GM13976 (cell line): ENCODE measurements around the gene NHERF2.

Experiments
- DNase-seq: peaks from one replicate; pipeline ENCODE4 v3.0.0; 2012; ENCODE audit warnings: low spot score
- CTCF ChIP-seq: IDR thresholded peaks from 2 replicates; pipeline ENCODE4 v1.5.1; 2012; ENCODE audit warnings: borderline replicate concordance, mild to moderate bottlenecking; ENCODE audit not compliant: insufficient read depth; ENCODE audit errors: extremely low read depth, missing control alignments, control extremely low read depth
- in situ Hi-C: fragments of 300-500 bp; cut with MboI; formaldehyde crosslinking; loops from one replicate; pipeline ENCODE4 v1.12.0; 2022; ENCODE audit warnings: low sequenced_read_pairs, mixed read lengths, inconsistent platforms; ENCODE audit not compliant: unreplicated experiment

The NHERF2 gene

GRCh38 chr16:1990351-1991134, 36.2 kb upstream of the NHERF2 start:
- no peak for TF ChIP-seq CTCF
- in situ Hi-C loops = no loop called here
- peak; percentile 68 for DNase-seq

- peak; percentile 68 for DNase-seq
- TF ChIP-seq CTCF = no peak
- in situ Hi-C loops = no loop called here
Measured at GRCh38 chr16:1991135-1991551, 35.6 kb upstream of the NHERF2 start.

GRCh38 chr16:1991588-1991947, 35.1 kb upstream of the NHERF2 start:
- TF ChIP-seq CTCF = no peak
- in situ Hi-C loops = no loop called here
- DNase-seq = no peak

GRCh38 chr16:1991948-1992703, 34.6 kb upstream of the NHERF2 start:
- TF ChIP-seq CTCF = no peak
- in situ Hi-C loops = no loop called here
- DNase-seq = peak; percentile 100

- in situ Hi-C loops = no loop called here
- no peak for TF ChIP-seq CTCF
- no peak for DNase-seq
Measured at GRCh38 chr16:1992704-1993317, 33.9 kb upstream of the NHERF2 start.

- in situ Hi-C loops = no loop called here
- DNase-seq = no peak
- TF ChIP-seq CTCF = no peak
Measured at GRCh38 chr16:1993731-1994131, 33.0 kb upstream of the NHERF2 start.
